NB4 (cell line): Measurements from ENCODE around the gene ATPAF2.

Source experiments
- POLR2A ChIP-seq: IDR thresholded peaks from 2 replicates; pipeline ENCODE4 v1.6.1; 2011; ENCODE audit warnings: mild to moderate bottlenecking; ENCODE audit not compliant: insufficient read length; ENCODE audit errors: extremely low read depth
- TF ChIP-seq, protein P1 (sequence below): IDR thresholded peaks from one replicate; pipeline ENCODE4 v1.5.1; 2012; ENCODE audit warnings: low read depth, low read length

GRCh38 chr17:17989618-17990017, 49.4 kb downstream of the ATPAF2 start:
- TF ChIP-seq, protein P1, sequence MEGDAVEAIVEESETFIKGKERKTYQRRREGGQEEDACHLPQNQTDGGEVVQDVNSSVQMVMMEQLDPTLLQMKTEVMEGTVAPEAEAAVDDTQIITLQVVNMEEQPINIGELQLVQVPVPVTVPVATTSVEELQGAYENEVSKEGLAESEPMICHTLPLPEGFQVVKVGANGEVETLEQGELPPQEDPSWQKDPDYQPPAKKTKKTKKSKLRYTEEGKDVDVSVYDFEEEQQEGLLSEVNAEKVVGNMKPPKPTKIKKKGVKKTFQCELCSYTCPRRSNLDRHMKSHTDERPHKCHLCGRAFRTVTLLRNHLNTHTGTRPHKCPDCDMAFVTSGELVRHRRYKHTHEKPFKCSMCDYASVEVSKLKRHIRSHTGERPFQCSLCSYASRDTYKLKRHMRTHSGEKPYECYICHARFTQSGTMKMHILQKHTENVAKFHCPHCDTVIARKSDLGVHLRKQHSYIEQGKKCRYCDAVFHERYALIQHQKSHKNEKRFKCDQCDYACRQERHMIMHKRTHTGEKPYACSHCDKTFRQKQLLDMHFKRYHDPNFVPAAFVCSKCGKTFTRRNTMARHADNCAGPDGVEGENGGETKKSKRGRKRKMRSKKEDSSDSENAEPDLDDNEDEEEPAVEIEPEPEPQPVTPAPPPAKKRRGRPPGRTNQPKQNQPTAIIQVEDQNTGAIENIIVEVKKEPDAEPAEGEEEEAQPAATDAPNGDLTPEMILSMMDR = no peak
- TF ChIP-seq POLR2A = no peak
